ENCODE data around the gene ZNF414.

Gene ZNF414

GRCh38 chr19:8499048-8499833, 14.7 kb downstream of the ZNF414 start:
- TF ChIP-seq CTCF (IDR thresholded peaks at IDR 0.05; ENCODE audit: insufficient read depth, low read length) (no peak), SPI1 (IDR thresholded peaks at IDR 0.05; ENCODE audit: borderline replicate concordance, low read depth) (no peak), REST (IDR thresholded peaks at IDR 0.05; ENCODE audit: insufficient replicate concordance, low read depth) (no peak), GABPA (IDR thresholded peaks at IDR 0.05; ENCODE audit: low read depth) (no peak), POLR2AphosphoS5 (IDR thresholded peaks at IDR 0.05; ENCODE audit: low read depth) (no peak)
- no peak for DNase-seq (ENCODE audit: low read depth in 1 of 2, low spot score in 1 of 2)
- H3K27ac ChIP-seq (replicated peaks): peak overlapping the region; percentile 98
- H3K27me3 ChIP-seq (ENCODE audit: insufficient read depth, poor library complexity, severe bottlenecking): no peaks in the 10 kb centered on the region
- peak overlapping the region; percentile 77 for H3K4me3 ChIP-seq (replicated peaks; ENCODE audit: insufficient read depth, low read length)

GRCh38 chr19:8498295-8498694, 15.7 kb downstream of the ZNF414 start:
- H3K27me3 ChIP-seq (ENCODE audit: insufficient read depth, poor library complexity, severe bottlenecking): no peaks in the 10 kb centered on the region
- peak overlapping the region; percentile 98 for H3K27ac ChIP-seq (replicated peaks)
- H3K4me3 ChIP-seq (replicated peaks; ENCODE audit: insufficient read depth, low read length): peak overlapping the region; percentile 77
- TF ChIP-seq REST (IDR thresholded peaks at IDR 0.05; ENCODE audit: insufficient replicate concordance, low read depth) (no peak), CTCF (IDR thresholded peaks at IDR 0.05; ENCODE audit: insufficient read depth, low read length) (no peak), SPI1 (IDR thresholded peaks at IDR 0.05; ENCODE audit: borderline replicate concordance, low read depth) (no peak), POLR2AphosphoS5 (IDR thresholded peaks at IDR 0.05; ENCODE audit: low read depth) (peak; percentile 35)
- DNase-seq (ENCODE audit: low read depth in 1 of 2, low spot score in 1 of 2): no peak

GRCh38 chr19:8494158-8494557, 19.8 kb downstream of the ZNF414 start:
- TF ChIP-seq CTCF (IDR thresholded peaks at IDR 0.05; ENCODE audit: insufficient read depth, low read length): no peak
- peak; percentile 57 for TF ChIP-seq REST (IDR thresholded peaks at IDR 0.05; ENCODE audit: insufficient replicate concordance, low read depth)
- TF ChIP-seq GABPA (IDR thresholded peaks at IDR 0.05; ENCODE audit: low read depth): peak; percentile 69
- TF ChIP-seq SPI1 (IDR thresholded peaks at IDR 0.05; ENCODE audit: borderline replicate concordance, low read depth): peak; percentile 62; the same call in 1 of the 2 replicates
- peak; percentile 96 for TF ChIP-seq POLR2AphosphoS5 (IDR thresholded peaks at IDR 0.05; ENCODE audit: low read depth)
- no peak overlapping the region for H3K4me3 ChIP-seq (replicated peaks; ENCODE audit: insufficient read depth, low read length)
- no peaks in the 10 kb centered on the region for H3K27me3 ChIP-seq (ENCODE audit: insufficient read depth, poor library complexity, severe bottlenecking)
- DNase-seq (ENCODE audit: low read depth in 1 of 2, low spot score in 1 of 2): peak; percentile 91 to 98
- peak overlapping the region; percentile 90 for H3K27ac ChIP-seq (replicated peaks)
